DND-41 (cell line): ENCODE measurements around the gene RNU2-1.

Experiments
- ATAC-seq: fragments of 200-7000 bp; cut with Tn5 transposase; 3 replicates; pipeline ENCODE4 v1.9.1; 2021; ENCODE audit warnings: low read depth; ENCODE audit not compliant: insufficient read depth
- DNase-seq: peaks from one replicate; pipeline ENCODE4 v3.0.0-alpha.2; 2020
- H2AFZ ChIP-seq: 2 replicates; pipeline ENCODE4 v1.6.0; 2012; ENCODE audit warnings: low read depth, low read length
- H3K27ac ChIP-seq: 2 replicates; pipeline ENCODE4 v1.5.1; 2012; ENCODE audit warnings: low read length, inconsistent platforms
- H3K27me3 ChIP-seq: fragments of 200-600 bp; sonication (generic); 2 replicates; pipeline ENCODE4 v1.6.0; 2012; ENCODE audit warnings: low read length, mild to moderate bottlenecking, inconsistent platforms; ENCODE audit not compliant: insufficient read depth, poor library complexity
- H3K36me3 ChIP-seq: 2 replicates; pipeline ENCODE4 v1.5.1; 2012; ENCODE audit warnings: low read length, inconsistent platforms; ENCODE audit not compliant: insufficient read depth
- H3K4me1 ChIP-seq: 2 replicates; pipeline ENCODE4 v1.5.1; 2012; ENCODE audit warnings: mild to moderate bottlenecking, low read length; ENCODE audit not compliant: insufficient read depth
- H3K4me2 ChIP-seq: 2 replicates; pipeline ENCODE4 v1.6.0; 2012; ENCODE audit warnings: mild to moderate bottlenecking, moderate library complexity, low read length, inconsistent platforms; ENCODE audit not compliant: insufficient read depth
- H3K4me3 ChIP-seq, 2 experiments: fragments of 200-600 bp in 1 of 2; shearing (Covaris generic) in 1 of 2; 2 replicates each; pipeline ENCODE4 v1.5.1; 2012 to 2016; ENCODE audit warnings: inconsistent platforms in 2 of 2, low read length in 2 of 2, mild to moderate bottlenecking in 2 of 2, low read depth in 1 of 2, moderate library complexity in 1 of 2
- H3K79me2 ChIP-seq: 2 replicates; pipeline ENCODE4 v1.6.0; 2012; ENCODE audit warnings: low read length, inconsistent platforms; ENCODE audit not compliant: insufficient read depth
- H3K9ac ChIP-seq: 2 replicates; pipeline ENCODE4 v1.6.0; 2012; ENCODE audit warnings: low read depth, mild to moderate bottlenecking, inconsistent platforms, low read length, moderate library complexity
- H3K9me3 ChIP-seq: 2 replicates; pipeline ENCODE4 v1.5.1; 2012; ENCODE audit warnings: low read length, moderate library complexity, mild to moderate bottlenecking, inconsistent platforms; ENCODE audit not compliant: insufficient read depth, severe bottlenecking
- H4K20me1 ChIP-seq: 2 replicates; pipeline ENCODE4 v1.6.0; 2012; ENCODE audit warnings: low read length; ENCODE audit not compliant: insufficient read depth
- EZH2 ChIP-seq: IDR thresholded peaks from 3 replicates; pipeline ENCODE4 v1.6.1; 2012; ENCODE audit warnings: borderline replicate concordance, low read depth, mild to moderate bottlenecking, moderate library complexity, low read length, inconsistent platforms; ENCODE audit not compliant: severe bottlenecking
- TF ChIP-seq, protein P1 (sequence below): IDR thresholded peaks from 2 replicates; pipeline ENCODE4 v1.5.1; 2012; ENCODE audit warnings: borderline replicate concordance, low read length, moderate library complexity, mild to moderate bottlenecking; ENCODE audit not compliant: poor library complexity, severe bottlenecking; ENCODE audit errors: extremely low read depth

The RNU2-1 gene

DNA sequence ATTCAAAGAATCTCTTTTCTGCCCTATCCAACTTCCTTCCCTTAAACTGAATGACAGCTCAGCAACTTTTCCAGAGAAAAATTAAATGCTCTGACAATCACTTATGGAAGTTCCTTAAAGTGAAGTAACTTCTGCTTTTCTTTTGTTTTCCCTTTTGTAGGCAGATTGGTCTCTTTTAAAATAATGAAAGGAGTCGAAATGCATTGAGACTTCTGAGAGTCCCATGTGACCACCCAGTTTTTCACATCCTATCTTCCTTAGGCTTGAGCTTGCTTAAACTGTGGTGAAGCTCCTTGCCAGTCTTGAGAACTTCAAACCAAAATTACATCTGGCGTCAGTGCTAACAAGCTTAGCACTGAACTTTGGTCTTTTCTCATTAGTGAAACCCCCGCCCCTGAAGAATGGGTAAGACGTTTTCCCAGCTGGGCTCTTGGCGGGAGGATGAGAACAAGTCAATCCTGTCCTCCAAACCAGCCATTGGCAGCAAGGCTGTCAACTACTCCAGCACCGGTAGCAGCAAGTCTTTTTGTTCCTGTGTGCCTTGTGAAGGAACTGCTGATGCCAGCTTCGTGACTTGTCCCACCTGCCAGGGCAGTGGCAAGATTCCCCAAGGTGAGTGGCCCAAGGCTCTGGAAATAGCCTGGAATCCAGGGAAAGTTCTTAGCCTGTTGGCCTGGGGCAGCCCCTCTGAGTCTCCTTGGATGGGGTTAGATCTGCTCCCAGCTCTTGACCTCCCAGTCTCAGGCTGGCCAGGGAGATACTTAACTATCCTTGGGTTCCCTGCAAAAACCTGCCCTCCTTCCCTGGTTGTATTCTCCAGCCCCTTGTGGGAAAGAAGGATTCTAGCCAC lies 20.9 kb downstream of the RNU2-1 start:
- H4K20me1 ChIP-seq, result no peaks in the 10 kb centered on the region
- peaks cover 29% of the 10 kb centered on the region for H3K36me3 ChIP-seq
- H3K4me2 ChIP-seq, result peak overlapping the region; percentile 88
- peak overlapping the region; percentile 48 to 80; a peak in 3 of 4 replicates for H3K4me3 ChIP-seq
- H3K4me1 ChIP-seq, result peaks cover 34% of the 10 kb centered on the region
- DNase-seq (peak; percentile 60), ATAC-seq (peak; percentile 59)
- H3K27me3 ChIP-seq, result no peaks in the 10 kb centered on the region
- peak overlapping the region; percentile 78 for H3K9ac ChIP-seq
- peaks cover 7% of the 10 kb centered on the region for H3K79me2 ChIP-seq
- TF ChIP-seq, protein P1, sequence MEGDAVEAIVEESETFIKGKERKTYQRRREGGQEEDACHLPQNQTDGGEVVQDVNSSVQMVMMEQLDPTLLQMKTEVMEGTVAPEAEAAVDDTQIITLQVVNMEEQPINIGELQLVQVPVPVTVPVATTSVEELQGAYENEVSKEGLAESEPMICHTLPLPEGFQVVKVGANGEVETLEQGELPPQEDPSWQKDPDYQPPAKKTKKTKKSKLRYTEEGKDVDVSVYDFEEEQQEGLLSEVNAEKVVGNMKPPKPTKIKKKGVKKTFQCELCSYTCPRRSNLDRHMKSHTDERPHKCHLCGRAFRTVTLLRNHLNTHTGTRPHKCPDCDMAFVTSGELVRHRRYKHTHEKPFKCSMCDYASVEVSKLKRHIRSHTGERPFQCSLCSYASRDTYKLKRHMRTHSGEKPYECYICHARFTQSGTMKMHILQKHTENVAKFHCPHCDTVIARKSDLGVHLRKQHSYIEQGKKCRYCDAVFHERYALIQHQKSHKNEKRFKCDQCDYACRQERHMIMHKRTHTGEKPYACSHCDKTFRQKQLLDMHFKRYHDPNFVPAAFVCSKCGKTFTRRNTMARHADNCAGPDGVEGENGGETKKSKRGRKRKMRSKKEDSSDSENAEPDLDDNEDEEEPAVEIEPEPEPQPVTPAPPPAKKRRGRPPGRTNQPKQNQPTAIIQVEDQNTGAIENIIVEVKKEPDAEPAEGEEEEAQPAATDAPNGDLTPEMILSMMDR, result no peak
- no peak for TF ChIP-seq EZH2
- no peaks in the 10 kb centered on the region for H3K9me3 ChIP-seq
- peak overlapping the region; percentile 91; the same call in 1 of the 2 replicates for H2AFZ ChIP-seq
- peak overlapping the region; percentile 80 for H3K27ac ChIP-seq

DNA sequence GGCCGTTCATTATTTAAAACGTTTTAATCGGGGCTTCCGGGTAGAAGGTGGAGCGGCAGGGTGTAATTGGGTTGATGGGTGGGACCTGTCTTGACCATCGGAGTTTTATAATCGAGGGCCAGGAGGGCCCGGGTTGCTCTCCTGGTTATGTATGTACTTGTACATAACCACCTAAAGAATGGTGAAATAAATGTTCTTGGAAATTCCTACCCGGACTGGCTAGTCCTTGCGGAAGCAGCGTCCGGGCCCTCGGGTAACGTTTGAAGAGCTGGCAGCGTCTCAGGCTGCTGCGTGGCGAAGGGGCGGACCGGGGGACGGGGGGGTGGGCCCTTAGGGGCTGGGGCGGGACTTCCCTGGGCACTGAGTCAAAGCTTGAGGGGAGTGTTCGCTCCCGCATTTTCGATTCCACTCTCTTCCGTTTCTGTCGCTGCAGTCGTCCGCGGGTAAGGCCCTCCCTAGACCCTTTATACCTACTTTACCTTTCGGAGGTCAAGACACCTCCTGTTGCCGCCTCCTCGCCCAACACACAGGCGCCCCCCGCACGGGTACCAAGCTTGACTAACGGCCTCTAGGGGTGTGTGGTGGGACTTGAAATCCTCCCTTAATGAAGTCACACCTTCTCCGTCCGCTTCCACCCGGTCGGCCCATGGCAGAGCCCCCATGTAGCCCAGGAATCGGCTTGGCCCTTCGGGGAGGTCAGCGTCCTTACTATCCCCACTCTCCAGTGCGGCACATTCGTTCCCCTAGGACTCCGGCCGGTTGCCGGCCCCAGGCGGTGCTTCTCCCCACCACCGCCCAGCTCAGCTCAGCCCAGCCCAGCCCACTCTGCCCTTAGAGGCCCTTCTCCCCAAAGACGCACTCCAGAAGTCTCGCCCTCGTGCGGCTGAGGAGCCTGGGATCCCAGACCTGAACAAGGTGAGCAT lies 22.0 kb downstream of the RNU2-1 start, which contains the start of gene TMEM106A:
TSS of gene TMEM106A (plus strand) at position 396 of the 923 bp plus-strand sequence. CDS start 1,167 bp downstream, outside the sequence.
- Histone ChIP-seq H3K4me2 (peak within 1 kb of the TSS; percentile 88), H3K4me1 (peaks cover 34% of the 10 kb centered on the region), H3K27me3 (no peaks in the 10 kb centered on the region), H3K4me3 (peak within 1 kb of the TSS; percentile 52 to 80; a peak in 3 of 4 replicates), H3K79me2 (peaks cover 7% of the 10 kb centered on the region), H4K20me1 (no peaks in the 10 kb centered on the region), H3K36me3 (peaks cover 31% of the 10 kb centered on the region), H3K9ac (peak within 1 kb of the TSS; percentile 78), H3K27ac (peak within 1 kb of the TSS; percentile 87), H2AFZ (peak within 1 kb of the TSS; percentile 91), H3K9me3 (no peaks in the 10 kb centered on the region)
- DNase-seq (peak; percentile 82), ATAC-seq (peak; percentile 89)
- TF ChIP-seq, protein P1, result peak; percentile 57
- TF ChIP-seq EZH2, result no peak

DNA sequence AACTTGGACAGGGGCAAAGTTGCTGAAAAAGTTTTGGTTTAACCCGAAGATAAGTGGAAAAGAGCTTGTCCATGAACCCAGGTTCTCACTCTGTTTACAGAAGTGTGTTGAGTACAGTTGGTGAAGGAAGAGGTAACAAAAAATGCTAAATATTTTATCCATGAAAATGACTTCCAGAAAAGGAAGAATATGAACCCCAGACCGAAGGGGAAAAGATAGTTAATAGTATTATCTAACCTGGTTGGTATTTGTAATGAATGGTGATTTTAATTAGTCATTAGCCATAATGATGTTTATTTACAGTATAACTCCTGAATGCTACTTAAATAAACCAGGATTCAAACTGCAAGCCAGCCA lies 22.7 kb downstream of the RNU2-1 start:
- Histone ChIP-seq H3K4me3 (peak overlapping the region; percentile 52 to 80; a peak in 3 of 4 replicates), H3K27ac (peak overlapping the region; percentile 87), H4K20me1 (no peaks in the 10 kb centered on the region), H3K27me3 (no peaks in the 10 kb centered on the region), H3K4me1 (peaks cover 34% of the 10 kb centered on the region), H3K79me2 (peaks cover 7% of the 10 kb centered on the region), H3K9ac (peak overlapping the region; percentile 78), H2AFZ (peak overlapping the region; percentile 86), H3K4me2 (peak overlapping the region; percentile 88), H3K9me3 (no peaks in the 10 kb centered on the region), H3K36me3 (peaks cover 25% of the 10 kb centered on the region)
- DNase-seq, result no peak
- ATAC-seq, result no peak
- no peak for TF ChIP-seq EZH2
- TF ChIP-seq, protein P1, result no peak
